Left kidney (tissue), 2 donors: ENCODE data around the gene CLNK. TPM values are rescaled to one million over a fixed set of nuclear protein-coding genes. Genes with fewer than 3 reads are reported as not detected.

ENCODE experiments used
- DNase-seq: peaks from one replicate; pipeline ENCODE4 v3.0.0-alpha.2; 2013
- polyA plus RNA-seq: library from polyadenylated mRNA; unstranded; fragments of 120-200 nt; gene quantifications from one replicate; pipeline ENCODE4 v1.2.1, GENCODE V29; 2013; ENCODE audit not compliant: insufficient read length

Gene CLNK
- polyA plus RNA-seq, 1 donor, result 0.91 TPM

- DNase-seq, result no peak
Measured at GRCh38 chr4:10612476-10612875, 72.1 kb downstream of the CLNK start.

GRCh38 chr4:10611673-10612072 is 72.9 kb downstream of the CLNK start:
- DNase-seq, result no peak

DNA sequence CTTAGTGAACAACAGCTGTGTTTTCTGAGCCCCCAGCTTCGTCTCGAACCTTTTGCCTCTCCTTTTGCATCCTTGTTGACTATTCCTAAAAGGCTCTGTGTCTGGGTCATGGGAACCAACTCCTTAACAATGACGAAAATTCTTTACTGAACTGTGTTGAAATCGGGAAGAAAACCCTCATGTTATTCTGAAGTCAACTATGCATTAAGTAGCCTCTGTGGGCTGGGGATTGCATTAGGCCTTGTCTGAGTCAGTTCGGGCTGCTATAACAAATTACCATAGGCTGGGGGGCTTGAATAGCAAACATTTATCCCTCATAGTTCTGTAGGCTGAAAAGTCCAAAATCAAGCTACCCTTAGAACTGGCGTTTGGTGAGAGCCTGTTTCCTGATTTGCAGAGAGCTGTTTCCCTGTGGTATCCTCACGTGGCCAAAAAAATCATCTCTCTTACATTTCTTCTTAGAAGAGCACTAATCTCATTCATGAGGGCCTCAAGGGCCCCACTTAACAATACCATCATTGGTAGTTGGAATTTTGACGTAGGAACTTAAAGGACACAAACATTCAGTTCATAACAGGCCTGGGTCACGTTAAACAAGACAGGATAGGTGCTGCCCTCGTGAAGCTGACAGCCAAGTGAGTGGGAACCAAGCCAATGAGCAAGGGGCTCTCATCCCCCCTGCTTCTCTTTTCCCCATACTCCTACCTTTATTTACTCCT is 75.9 kb downstream of the CLNK start:
- DNase-seq, result no peak

- no peak for DNase-seq
Measured at GRCh38 chr4:10607206-10607605, 77.4 kb downstream of the CLNK start.

DNA sequence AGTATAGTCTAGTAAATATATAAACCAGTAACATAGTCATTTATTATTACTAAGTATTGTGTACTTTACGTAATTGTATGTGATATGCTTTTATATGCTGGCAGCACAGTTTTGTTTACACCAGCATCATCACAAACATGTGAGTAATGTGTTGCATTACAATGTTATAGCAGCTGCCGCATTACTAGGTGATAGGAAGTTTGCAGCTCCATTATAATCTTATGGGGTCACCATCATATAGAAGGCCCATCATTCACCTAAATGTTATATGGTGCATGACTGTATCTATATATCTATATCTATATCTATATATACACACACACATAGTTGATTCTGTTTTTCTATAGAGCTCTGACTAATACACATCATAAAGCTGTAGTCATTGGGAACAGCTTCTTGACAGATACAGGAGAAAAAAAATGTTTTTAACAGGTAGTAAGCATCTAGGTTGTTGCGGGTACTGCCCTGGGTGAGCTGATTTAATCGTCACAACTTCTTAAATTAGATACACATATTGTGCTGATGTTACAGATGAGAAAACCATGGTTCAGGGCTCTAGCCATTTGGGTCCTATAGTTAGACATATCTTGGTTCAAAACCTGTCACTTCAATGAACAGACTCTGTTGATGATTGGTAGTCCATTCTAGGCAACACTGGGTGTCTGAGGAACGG is 77.9 kb downstream of the CLNK start:
- no peak for DNase-seq

- no peak for DNase-seq
Measured at GRCh38 chr4:10605746-10606482, 78.7 kb downstream of the CLNK start.

DNA sequence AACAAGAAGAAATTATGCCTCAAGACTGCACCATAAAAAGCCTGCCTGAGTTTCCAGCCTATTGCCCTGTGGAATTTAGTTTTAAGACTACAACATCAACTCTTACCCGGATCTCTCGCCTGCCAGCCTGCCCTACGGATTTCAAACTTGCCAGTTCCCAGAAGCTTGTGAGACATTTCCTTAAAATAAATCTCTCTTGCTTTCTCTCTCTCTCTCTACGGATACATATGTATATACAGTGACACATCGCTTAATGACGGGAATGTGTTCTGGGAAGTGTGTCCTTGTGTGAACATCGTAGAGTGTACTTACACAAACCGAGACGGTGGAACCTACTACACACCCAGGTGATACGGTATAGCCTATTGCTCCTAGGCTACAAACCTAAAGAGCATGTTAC is 79.5 kb downstream of the CLNK start:
- no peak for DNase-seq

- no peak for DNase-seq
Measured at GRCh38 chr4:10599574-10599973, 85.0 kb downstream of the CLNK start.

DNA sequence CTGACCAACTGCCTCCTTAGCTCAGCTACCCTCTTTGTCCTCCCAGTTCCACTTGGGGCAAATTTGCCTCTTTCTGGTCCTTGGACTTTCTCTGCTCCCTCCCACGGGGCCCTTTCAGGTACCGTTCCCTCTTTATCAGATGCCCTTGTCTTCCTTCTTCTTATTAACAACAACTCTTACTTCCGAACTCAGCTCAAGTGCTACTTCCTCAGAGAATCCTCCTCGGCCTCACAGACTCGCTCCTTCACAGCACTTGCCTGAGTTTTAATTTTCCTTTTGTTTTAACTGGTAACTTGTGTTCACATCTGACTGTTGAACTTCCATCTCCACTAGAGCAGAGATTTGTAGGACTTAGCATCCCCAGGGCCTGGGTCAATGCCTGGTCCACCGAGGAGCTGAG is 85.7 kb downstream of the CLNK start:
- DNase-seq, result no peak

DNA sequence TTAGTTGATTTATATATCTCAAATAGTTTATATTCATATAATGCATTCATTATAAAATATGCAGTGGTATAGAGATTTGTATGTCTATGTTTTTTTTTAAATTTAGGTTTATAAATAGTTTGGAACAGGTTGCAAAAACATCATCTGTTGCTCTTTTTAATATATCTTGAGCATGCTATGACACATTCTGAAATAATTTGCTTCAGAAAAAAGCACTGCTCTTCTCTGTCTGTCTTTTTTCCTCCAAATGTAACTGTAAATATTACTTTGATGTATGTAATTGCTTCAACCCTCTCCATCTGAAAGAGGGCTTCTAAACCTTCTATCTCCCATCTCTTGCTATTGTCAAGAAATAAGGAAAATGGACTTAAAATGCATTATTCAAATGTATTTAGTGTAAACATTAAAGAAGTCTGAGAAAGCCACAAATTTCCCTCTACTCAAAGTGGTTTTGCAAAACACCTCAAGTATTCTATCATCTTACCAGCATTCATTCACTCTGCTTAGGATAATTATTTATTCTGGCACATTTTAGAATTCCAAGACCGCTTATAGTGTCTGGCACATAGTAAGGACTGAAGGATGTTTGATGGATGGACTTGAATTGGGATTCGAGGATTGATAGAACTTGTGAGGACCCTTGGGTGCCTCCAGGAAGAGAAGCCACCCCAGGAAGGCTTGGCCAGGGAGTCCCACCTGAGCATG is 87.8 kb downstream of the CLNK start:
- DNase-seq, result no peak

DNA sequence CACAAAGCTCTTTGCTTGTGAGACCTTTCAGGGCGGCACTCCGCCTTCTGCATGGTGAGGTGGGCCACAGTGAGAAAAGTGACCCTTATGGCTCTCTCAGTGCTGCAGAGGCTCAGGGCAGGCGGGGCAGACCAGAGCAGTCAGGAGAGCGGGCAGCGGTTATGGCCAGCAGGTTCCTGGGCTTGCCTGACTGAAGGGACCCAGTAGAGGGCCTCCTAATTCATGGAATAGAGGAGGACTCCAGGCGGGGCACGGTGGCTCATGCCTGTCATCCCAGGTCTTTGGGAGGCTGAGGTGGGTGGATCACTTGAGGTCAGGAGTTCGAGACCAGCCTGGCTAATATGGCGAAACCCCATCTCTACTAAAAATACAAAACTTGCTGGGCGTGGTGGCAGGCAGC is 91.4 kb downstream of the CLNK start:
- DNase-seq, result no peak

DNA sequence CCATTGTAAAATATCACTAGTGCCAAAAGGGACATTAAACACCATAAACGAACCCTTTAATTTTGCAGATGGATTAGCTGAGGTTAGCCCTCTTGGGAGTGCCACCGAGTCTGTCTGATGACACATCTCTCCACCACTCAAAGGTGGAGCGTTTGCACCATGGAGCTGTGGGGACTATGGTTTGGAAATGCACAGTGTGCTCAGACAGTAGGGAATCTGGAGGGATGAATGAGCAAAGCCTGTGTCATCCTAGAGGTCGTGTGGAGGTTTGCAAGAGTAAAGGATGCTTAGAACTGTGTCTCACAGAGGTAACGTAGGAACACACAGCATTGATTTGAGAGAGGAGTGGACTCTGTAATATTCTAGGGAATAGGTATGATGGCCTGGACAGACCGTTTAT is 93.7 kb downstream of the CLNK start:
- DNase-seq, result no peak

DNA sequence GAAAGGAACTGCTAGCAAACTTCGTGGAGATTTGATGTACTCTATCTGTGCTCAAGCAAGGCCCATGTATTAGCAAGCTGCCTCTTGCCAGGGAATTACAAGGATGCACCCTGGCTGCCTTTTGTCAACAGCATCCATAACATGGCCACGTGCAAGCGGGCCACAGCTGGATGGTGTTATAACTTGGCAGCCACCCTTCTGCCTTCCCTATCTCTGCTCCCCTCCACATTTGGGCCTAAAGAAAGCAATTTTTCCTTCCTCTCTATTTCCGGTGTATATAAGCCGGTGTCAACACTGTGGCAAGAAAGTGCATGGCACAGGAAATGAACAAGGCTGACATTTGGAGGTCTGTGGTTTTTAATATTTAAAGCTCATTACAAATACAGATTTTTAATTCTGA is 94.8 kb downstream of the CLNK start:
- no peak for DNase-seq

- no peak for DNase-seq
Measured at GRCh38 chr4:10589321-10589720, 95.2 kb downstream of the CLNK start.

GRCh38 chr4:10587697-10588096 is 96.9 kb downstream of the CLNK start:
- no peak for DNase-seq

DNA sequence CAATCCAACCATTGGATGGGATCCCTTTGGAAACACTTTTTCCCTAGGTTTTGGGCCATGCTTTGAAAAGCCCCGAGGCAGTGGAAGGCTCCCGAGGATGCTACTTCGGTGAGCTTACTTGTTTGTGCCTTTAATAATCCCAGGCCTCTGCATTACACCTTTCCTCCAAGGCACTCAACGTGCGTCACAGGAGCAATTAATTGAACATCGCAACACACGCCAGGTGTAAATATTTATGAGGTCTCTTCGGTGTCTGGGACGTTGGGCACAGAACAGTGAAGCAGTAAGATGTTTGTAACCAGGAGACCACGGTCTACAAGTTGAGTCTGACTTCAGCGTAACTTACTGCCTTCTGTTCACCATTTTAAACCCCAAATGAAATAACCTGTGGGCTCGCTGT is 97.3 kb downstream of the CLNK start:
- no peak for DNase-seq

- no peak for DNase-seq
Measured at GRCh38 chr4:10584042-10584441, 100.5 kb downstream of the CLNK start.

- DNase-seq, result no peak
Measured at GRCh38 chr4:10582951-10583350, 101.6 kb downstream of the CLNK start.

DNA sequence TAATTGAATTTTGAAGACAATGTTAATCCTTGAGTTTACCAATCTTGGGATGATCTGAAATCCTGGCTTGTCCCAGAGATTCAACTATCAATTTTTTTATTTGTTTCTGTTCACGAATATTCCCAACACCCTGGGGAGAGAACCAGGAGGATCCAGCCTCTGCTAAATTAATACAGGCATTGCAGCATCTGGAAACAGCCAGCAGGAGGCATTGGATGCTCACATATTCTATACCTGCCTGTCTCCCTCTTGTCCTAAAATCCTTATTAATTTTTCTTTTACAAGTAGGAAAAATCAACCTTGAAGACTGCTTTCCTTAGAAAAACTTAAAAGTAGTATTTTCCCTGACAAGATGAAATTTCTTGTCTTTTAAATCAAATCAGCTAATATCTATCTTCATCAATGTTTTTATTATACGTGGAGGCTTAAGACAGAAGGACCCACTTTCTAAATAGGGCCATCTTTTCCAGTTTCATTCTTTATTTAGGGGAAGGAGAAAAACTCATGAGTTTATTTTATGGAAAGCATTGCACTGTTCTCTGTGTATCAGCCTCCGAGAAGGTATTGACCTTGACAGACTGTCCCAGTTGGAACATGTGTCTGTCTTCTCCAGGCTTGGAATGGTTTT is 102.4 kb downstream of the CLNK start:
- peak; percentile 41 for DNase-seq

DNA sequence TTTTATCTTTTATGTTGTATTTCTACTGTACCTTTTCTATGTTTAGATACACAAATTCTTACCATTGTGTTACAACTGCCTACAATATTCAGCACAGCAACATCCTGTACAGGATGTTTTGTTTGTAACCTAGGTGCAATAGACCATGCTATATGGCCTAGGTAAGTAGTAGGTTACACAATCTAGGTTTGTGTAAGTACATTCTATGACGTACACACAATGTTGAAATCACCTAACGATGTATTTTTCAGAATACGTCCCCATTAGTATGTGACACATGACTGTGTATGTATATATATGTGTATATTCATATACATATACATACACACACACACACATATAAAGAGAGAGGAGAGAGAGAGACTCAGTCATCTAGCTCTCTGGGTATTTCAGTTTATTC is 103.5 kb downstream of the CLNK start:
- no peak for DNase-seq

DNA sequence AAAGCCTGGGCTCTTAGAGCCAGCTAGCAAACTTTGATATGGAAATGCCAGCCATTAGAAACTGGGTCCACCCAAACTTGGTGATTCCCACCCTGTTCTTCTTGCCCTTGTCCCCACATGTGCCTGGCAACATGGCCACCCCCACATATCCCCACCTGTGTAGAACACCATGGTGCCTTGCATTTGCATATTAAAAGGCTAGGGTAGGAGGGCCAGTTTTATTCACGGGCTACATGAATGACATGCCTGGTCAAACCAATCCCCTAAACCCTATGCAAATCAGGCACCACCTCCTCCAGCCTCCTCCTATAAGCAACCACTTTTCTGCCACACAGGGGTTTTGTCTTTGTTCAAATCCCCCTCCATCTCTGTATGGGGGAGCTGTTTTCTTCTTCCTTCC is 104.9 kb downstream of the CLNK start:
- no peak for DNase-seq
